D721Med (cell line): ENCODE measurements around the gene SLC25A39.

Experiments
- DNase-seq: peaks from one replicate; pipeline ENCODE4 v3.0.0; 2011; ENCODE audit warnings: low spot score; ENCODE audit not compliant: insufficient read length
- FAIRE-seq: peaks from 2 replicates; lab custom pipeline; 2011; peaks lifted over from hg19 to GRCh38; lab: Jason Lieb, UNC
- TF ChIP-seq, protein P1 (sequence below): IDR thresholded peaks from 2 replicates; pipeline ENCODE4 v1.5.1; 2012; ENCODE audit warnings: mild to moderate bottlenecking, control low read depth; ENCODE audit not compliant: insufficient read depth; ENCODE audit errors: missing control alignments

Gene SLC25A39

DNA sequence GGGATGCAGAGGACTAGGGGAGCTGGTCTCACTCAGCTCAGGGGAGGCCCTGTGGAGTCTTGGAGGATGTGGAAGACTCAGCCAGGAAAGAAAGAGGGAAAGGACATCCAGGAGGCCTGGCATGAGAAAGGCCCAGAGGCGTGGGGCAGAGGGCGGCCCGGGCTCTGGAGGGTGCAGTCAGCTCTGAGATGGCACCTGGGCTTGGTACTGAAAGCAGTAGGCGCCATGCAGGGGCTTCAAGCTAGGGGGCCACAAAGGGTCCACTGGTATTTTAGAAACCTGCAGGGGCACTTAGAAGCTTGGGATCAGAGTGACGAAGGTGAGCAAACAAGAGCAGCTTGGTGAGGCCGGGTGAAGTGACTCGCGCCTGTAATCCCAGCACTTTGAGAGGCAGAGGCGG, 33.4 kb upstream of the SLC25A39 start:
- DNase-seq (no peak), FAIRE-seq (no peak)
- TF ChIP-seq, protein P1, sequence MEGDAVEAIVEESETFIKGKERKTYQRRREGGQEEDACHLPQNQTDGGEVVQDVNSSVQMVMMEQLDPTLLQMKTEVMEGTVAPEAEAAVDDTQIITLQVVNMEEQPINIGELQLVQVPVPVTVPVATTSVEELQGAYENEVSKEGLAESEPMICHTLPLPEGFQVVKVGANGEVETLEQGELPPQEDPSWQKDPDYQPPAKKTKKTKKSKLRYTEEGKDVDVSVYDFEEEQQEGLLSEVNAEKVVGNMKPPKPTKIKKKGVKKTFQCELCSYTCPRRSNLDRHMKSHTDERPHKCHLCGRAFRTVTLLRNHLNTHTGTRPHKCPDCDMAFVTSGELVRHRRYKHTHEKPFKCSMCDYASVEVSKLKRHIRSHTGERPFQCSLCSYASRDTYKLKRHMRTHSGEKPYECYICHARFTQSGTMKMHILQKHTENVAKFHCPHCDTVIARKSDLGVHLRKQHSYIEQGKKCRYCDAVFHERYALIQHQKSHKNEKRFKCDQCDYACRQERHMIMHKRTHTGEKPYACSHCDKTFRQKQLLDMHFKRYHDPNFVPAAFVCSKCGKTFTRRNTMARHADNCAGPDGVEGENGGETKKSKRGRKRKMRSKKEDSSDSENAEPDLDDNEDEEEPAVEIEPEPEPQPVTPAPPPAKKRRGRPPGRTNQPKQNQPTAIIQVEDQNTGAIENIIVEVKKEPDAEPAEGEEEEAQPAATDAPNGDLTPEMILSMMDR: no peak

GRCh38 chr17:44356241-44356640, 31.6 kb upstream of the SLC25A39 start:
- no peak for DNase-seq

GRCh38 chr17:44355642-44356099, 31.0 kb upstream of the SLC25A39 start:
- FAIRE-seq (no peak), DNase-seq (no peak)
- TF ChIP-seq, protein P1: no peak

More at GRCh38 chr17:44356241-44356640, 31.6 kb upstream of the SLC25A39 start:
- TF ChIP-seq, protein P1: no peak
- no peak for FAIRE-seq

GRCh38 chr17:44354582-44355561, 30.2 kb upstream of the SLC25A39 start:
- TF ChIP-seq, protein P1: no peak
- no peak for FAIRE-seq
- no peak for DNase-seq

DNA sequence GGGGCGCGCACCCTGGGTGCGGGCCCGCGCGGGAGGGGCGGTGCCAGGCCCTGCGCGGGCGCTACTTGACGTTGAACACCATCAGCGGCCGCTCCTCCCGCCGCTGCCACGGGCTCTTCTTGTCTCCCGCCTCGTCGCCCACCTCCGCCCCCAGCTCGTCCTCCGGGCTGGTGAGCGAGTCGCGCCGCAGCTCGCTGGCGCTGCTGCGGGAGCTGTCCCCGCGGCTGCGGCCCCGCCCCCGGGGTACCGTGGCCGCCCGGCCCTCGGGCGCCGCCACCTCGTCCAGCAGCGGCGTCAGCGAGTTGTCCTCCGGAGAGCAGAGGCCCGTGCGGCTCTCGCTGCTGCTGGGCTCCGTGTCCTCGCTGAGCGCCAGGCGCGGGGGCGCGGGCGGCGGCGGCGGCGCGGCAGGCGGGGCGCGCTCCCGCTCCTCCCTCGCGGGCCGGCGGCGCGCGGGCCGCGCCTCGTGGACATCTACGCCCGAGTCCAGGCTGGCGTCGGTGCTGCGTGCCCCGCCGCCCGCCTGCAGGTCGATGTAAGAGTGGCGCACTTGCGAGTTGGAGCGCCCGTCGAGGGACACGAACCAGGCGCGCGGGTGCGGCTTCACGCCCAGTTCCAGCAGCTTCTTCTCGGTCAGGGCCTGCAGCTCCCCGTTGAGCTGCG, 29.2 kb upstream of the SLC25A39 start:
- no peak for FAIRE-seq
- TF ChIP-seq, protein P1: no peak
- no peak for DNase-seq

DNA sequence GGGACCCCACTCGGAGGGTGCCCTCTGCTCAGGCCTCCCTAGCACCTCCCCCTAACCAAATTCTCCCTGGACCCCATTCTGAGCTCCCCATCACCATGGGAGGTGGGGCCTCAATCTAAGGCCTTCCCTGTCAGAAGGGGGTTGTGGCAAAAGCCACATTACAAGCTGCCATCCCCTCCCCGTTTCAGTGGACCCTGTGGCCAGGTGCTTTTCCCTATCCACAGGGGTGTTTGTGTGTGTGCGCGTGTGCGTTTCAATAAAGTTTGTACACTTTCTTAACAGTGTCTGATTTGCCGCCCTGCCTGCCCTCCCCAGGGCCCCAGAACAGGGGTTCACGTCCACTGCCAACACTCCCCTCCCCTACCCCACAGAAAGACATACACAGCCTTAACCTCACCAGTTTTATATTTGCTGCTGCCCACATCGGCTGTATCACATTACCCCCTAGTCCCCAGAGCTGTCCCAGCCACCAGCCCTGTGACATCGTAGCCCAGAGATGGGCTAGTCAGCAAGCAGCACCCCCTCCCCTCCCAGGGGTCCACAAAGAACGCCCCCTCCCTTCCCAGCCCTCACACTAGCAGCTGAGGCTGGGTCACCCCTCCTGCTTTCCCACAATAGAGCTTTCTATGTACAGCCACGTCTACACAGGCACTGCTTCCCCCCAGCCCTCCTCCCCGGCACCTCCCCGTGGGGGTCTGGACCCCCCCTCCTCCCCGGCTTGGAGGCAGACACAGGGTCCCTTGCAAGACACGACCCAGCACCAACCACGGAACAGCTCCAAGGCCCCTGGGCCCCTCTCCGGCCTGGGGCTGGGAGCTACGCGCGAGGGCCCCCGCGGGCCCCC, 28.4 kb upstream of the SLC25A39 start:
- DNase-seq (no peak), FAIRE-seq (no peak)
- TF ChIP-seq, protein P1: no peak
